GM21825 (cell line): ENCODE measurements around the gene PEF1.

ENCODE experiments used
- ATAC-seq: cut with Tn5 transposase; IDR thresholded peaks from one replicate; pipeline ENCODE4 v1.9.1; 2021; ENCODE audit warnings: mild to moderate bottlenecking, moderate library complexity; ENCODE audit not compliant: unreplicated experiment

Gene PEF1

DNA sequence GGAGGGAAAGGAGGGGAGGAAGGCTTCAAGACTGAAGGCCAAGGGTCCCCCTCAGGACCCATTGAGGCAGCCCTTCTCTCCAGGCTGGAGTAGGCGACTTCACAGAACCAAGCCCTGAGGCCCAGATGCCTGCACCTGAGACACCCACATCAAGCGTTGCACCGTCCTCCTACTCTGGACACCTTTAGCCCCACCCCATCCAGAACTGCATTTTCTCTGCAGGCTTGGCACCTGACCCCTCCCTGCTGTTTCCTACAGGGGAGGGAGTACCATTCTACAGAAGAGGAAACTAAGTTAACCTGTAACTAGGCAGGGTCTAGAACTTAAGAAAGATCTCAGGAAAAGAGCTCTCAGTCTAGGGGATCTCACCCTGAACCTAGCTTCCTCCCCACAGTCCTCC is 12.0 kb downstream of the PEF1 start:
- no peak for ATAC-seq

DNA sequence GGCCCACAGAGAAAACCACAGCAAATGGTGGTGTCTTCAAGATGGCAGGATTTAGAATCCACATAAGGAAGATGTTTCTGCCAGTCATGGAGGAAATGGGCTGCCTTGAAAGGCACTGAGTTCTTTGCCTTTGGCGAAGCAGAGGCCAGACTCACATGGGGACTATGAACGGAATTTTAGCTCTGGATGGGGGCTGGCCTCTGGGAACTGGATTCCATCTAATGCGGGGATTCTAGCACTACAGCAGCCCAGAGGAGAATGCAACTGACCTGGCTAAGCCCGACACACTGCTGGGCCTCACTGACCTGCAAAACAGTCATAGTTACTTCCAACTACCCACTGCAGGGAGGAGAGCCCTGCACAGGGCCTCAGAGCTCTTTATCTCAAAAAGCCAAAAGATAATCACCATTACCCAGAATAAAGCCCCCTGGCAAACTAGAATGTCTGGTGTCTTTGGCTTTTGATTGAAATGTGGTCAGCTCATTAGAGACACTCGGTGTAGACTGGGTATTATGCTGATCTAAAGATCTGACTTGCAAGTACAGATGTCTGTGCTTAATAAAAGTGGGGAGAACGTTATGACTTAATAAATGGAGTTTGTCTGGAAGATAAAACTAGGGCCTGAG is 15.6 kb downstream of the PEF1 start:
- no peak for ATAC-seq

DNA sequence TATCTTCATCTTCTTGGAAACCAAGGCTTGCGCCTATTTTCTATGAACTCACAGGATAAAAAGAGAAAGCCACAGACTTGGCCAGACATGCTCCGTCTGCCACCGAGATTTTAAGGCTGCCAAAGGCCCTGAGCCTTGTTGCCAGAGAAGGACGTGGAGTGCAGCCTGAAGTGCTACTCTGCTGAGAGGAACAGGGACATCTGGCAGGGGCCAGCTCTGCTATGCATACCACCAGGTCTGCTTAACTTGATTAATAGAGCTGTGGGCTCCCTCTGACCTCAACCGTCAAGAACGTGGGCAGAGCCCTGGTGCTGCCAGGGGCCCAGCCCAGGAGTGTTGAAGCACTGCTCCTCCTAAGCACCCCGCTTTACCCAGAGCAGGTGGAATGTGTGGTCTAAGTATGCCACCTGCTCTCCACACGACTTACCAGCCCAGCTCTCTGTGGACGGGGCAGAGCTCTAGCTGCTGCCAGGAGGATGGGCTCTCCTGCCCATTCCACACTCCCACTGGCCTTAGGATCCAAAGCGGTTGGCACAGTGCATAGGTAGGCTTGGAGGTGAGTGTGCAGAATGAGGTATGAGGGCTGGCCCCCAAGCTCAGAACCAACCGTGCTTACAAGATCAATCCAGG is 16.6 kb downstream of the PEF1 start:
- no peak for ATAC-seq

DNA sequence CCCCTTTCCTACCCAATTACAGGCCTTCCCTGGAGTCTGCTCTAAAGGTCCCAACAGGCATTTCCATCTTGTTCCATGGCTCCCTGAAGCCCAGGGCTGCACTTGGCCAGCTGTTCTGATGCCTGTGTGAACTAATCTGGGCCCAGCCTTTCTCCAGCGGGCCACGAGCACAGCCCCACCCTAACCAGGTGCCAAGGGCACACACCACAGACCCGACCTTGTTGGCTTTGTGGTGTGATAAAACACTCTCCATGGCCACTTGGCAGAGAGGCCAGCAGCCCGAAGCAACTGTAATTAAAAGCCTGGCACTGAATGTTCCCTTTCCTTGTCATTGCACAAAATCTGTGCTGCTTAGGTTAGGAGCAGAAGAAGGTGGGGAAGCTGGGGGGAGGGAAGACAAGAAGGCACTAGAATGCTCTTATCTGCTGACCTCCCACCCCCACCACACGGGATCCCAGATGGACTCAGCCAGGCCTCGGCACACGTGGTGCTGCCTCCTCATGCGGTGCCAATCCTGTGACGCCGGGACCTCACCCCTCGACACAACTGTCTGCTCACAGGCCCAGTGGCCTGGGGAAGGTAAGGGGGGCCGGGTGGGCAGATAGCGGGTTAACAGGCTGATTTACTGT is 17.3 kb downstream of the PEF1 start:
- ATAC-seq = no peak

DNA sequence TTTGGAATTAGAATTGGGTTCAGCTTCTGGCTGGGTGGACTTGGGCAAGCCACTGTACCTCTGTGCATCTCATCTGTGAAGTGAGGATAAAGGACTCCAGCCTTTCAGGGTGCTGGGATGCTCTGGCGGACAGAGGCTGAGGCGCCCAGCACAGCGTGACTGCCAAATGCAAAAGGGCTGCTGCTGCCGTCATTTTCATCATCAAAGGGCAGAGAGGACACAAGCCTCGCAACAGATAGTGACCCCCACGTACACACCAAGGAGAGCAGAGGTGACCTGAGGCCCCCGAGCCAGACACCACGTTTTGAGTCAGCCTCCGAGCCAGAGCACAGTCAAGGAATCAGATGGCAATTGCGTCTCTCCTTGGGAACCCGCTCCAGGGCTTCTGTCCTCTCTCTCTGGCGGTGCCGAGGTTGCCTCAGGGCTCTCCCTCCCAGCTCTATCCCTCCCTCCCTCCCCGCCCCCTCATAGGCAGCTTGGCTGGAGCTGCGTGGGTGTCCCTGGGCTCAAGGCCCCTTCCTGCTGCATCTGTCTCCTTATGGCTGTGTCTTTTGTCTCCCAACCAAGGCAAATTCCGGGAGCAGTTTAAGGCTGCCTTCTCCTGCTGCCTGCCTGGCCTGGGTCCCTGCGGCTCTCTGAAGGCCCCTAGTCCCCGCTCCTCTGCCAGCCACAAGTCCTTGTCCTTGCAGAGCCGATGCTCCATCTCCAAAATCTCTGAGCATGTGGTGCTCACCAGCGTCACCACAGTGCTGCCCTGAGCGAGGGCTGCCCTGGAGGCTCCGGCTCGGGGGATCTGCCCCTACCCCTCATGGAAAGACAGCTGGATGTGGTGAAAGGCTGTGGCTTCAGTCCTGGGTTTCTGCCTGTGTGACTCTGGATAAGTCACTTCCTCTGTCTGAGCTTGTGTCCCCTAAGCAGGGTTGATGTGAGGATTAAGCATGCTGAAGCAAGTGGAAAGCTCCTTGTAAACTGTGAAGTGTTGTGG is 18.2 kb downstream of the PEF1 start:
- ATAC-seq = no peak

DNA sequence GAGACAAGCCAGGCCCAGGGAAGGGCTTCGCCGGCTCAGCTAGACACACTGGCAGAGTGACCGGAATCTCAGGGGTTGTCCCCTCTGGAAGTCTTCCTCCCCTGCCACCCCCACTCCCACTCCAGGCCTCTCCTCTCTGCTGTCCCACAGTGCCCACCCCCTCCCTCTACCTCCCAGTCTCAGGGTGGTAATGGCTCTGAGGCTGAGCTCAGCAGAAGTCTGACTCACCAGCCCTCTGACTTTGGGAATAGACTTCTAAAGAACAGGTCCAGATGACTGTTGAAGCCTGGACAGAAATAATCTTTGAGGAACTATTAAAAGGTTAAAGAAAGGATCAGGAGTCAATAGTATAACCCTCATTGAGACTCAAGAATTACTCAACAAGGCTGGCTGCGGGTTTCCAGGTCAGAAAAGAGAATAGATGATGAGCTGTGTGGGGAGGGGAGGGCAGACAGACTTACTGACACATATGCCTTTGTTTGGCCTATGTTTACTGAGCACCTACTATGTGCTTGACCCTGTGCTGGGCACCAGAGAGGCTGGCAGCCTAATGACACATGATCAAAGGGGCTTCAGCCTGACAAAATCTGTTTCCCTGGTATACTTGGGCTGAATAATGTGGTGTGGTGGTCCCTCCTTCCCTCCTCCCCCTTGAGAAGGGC is 19.0 kb downstream of the PEF1 start:
- ATAC-seq = no peak

DNA sequence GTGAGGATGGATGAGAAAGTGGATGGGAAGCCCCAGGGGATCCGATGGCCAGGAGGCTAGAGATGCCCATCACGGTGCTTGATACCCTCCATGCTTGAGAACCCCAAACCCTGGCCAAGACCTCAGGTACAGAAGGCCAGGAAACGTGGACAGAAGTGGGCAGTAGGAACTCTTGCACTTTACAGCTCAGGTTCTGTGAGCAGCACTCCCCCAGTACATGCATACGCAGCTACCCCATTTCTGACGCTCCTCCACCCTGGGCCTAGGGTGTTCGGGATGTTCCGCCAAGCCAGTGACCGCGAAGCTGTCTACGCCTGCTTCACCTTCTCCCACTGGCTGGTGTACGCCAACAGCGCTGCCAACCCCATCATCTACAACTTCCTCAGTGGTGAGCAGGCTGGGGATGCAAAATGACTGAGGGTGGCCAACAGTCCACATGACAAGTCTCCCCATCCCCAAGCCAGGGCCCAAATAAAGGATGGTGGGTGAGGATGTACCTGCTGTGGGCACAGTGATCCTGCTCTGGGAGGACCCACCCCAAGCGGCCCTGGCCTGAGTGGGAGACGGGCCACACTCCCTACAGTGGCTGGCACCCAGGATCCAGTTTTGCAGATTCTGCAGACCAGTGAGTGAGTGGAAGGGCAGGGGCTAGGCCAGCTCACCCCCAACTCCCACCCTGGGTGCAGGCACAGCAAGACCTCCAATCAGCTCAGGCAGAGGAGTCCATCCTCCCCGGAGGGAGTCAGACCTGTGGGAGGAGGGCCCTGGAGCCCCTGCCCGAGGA is 19.8 kb downstream of the PEF1 start:
- ATAC-seq = no peak

DNA sequence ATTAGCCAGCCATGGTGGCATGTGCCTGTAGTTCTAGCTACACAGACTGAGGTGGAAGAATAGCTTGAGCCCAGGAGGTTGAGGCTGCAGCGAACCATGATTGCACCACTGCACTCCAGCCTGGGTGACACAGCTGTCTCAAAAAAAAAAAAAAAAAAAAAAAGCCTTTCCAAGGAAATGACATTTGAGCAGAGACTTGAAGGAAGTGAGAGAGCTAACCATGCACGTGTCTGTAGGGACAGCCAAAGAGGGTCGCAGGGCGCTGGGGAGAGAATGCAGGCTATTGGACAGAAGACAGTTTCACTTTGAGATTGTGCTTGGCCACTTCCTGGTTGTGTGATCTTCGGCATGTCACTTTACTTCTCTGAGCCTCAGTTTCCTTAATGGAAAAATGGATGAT is 20.4 kb downstream of the PEF1 start:
- ATAC-seq = no peak

DNA sequence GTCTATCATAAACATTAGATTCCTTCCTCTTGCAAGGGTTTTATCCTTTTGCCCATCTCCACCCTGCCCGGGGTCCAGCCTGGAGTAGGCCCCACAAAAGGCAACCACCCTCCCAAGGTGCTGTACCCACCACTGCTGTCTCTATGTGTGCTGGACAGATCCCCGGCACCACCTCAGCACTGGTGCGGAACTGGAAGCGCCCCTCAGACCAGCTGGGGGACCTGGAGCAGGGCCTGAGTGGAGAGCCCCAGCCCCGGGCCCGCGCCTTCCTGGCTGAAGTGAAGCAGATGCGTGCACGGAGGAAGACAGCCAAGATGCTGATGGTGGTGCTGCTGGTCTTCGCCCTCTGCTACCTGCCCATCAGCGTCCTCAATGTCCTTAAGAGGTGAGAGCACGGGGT is 21.3 kb downstream of the PEF1 start:
- ATAC-seq = no peak

DNA sequence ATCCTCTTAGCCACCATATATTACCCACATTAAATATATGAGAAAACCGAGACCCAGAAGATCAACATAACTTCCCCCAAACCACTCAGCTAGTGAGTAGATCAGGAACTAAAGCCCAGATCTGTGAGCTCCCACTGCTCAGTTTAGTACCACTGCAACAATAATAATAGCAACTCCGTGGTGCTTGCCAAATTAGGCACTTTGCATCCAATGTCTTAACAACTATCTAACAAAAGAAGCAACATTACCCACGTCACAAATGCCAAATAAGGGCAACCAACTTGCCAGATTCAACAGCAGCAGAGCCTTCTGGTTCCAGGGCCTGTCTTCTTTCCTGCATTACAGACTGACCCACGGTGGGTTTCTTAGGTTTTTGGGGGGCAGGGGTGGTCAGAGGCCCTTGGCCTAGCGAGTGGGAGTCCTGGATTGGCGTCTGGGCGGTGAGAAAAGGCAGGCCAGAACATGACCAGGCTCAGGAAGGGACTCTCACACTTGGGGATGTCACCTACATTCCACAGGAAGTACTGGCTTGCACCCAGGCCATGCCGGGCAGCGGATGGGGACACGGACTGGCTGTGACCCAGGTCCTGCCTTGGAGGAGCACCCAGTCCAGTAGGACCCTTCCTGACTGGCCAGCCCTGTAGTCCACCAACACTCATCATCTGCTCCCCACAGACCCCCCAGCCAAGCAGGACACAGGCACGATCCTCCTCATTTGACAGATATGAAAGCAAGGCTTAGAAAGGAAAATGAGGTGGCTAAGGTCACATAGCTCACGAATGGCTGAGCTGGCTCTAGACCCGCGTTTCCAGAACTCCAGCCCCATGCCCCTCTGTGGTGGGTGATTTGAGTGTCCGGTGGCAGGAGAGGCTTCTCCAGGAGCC is 22.6 kb downstream of the PEF1 start:
- ATAC-seq = no peak

DNA sequence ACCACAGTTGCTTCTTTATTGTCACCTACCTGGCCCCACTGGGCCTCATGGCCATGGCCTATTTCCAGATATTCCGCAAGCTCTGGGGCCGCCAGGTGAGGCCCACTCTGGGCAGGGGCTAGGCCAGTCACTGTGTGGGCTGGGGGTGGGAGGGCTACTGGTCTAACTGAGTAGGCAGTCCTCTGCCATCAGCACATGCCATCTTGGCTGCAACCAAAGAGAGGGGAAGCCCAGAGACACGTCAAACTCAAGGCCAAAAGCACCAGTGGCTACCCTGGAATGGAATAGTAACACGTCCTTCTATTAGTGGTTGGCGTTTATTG is 23.2 kb downstream of the PEF1 start:
- no peak for ATAC-seq

DNA sequence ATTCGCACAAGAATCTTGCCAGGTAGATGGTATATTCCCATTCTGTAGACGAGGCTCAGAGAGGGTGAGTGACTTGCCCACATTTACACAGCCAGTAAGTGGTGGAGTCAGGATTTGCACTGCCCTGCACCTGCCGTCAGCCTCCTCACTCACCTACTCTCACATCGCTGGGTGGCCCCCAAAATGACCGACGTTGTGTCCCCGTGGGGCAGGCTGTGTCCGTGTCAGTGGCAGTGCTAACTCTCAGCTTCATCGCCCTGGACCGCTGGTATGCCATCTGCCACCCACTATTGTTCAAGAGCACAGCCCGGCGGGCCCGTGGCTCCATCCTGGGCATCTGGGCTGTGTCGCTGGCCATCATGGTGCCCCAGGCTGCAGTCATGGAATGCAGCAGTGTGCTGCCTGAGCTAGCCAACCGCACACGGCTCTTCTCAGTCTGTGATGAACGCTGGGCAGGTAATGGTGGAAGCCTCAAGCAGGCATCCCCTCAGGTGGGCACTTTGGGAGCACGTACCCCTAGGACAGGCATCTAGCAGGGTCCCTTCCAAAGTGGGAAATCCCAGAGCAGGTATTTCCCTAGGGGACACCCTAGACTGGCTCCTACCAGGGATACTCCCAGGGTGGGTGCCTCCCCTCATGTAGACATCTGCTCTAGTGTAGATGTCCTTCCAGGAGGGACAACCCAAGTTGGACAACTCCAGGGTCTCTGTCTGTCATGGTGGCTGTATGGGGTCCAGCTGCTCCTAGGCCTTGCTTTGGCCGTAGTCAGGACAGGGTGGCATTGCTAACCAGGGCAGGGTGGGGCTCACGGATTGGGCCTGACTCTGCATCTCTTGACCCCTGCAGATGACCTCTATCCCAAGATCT is 23.8 kb downstream of the PEF1 start:
- ATAC-seq = no peak

DNA sequence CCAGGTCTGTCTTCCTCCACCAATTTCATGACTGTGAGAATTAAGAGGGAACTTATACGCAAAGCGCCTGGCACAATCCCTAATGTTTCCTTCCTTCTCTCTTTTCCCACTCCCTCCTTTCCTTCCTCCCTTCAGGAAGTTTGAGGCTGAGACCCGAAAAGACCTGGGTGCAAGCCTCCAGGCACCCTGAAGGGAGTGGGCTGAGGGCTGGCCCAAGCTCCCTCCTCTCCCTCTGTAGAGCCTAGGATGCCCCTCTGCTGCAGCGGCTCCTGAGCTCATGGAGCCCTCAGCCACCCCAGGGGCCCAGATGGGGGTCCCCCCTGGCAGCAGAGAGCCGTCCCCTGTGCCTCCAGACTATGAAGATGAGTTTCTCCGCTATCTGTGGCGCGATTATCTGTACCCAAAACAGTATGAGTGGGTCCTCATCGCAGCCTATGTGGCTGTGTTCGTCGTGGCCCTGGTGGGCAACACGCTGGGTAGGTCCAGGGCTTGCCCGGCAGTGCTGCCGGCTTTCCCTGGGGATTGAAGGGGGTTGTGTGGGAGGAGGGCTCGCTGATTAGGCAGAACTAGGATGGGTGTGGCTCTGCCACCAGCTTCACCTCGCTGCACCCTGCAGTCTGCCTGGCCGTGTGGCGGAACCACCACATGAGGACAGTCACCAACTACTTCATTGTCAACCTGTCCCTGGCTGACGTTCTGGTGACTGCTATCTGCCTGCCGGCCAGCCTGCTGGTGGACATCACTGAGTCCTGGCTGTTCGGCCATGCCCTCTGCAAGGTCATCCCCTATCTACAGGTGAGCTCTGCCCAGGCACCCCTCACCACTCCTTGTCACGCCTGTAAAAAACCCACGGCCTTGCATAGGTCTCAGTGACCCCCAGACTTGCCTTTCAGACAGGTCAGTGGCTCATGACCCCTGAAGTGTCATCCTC is 25.5 kb downstream of the PEF1 start:
- no peak for ATAC-seq

DNA sequence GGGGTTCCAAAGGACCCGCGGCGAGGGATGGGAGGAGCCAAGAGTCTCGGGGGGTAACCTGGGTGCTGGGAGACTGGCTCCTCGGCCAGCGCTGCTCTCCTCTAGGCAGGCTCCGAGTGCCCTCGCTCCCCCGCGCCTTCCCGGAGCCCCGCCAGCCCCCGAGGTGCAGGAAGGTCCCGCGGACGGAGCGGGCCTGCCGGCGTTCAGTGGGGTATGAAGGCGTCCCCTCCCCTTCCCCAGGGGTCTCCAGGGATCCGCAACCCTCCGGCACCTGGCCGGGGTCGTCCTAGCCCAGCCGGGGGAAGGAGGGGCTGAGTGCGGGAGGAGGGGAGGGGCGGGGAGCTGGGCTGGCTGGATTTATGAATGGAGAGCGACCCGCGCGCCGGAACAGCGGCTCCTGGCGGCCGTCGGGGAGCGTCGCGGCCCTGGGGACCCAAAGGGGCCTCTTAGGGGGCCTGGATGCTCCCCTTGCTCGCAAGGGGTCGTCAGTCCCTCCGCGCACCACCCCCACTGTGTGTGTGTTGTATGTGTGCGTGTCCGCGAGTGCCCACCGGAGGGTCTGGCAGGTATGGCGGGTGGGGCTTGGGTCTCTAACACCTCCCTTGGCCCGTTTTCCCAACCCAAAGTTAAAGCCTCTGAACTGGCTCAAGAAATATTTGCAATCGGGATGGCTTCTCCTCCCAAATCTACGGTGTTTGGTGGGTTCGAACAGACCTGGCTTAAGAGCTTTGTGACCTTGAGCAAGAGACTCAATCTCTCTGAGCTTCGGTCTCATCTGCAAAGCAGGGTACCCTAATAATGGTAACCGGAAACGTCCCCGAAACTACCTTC is 26.5 kb downstream of the PEF1 start:
- no peak for ATAC-seq

DNA sequence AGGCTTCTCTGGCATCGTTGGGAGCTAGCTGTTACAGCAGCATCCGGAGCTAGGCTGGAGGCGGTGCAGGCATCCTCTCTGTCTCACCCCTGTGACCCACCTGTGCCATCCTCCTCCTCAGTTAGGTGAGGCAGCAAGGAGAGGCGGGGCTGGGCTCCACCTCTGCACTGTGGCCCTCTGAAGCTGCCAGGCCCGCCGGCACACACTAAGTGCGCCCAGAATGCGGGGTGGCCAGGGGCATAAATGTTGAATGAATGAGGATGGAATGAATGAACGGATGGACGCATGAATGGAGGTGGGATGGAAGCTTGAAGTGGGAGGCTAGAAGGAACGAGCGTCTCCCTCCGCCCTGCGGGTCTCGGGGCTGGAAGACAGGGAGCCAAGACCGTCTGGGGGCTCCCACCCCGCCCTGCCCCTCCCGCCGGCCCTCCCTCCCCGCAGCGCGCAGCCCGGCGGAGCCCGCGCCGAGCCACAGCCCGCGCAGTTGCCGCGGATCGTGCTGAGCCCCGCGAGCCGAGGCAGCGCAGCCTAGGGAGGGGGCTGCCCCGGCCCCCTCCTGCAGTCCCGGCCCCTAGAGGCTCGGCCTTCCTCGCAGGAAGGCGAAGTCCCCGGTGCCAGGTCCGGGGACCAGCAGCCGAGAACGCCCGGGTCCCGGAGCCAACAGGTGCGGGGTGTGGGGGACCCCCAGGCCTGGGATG is 27.3 kb downstream of the PEF1 start, which contains the start of gene HCRTR1:
Gene HCRTR1 (plus strand): TSS at position 472 of the 698 bp plus-strand sequence. CDS start 1,504 bp downstream, outside the sequence.
- no peak for ATAC-seq

DNA sequence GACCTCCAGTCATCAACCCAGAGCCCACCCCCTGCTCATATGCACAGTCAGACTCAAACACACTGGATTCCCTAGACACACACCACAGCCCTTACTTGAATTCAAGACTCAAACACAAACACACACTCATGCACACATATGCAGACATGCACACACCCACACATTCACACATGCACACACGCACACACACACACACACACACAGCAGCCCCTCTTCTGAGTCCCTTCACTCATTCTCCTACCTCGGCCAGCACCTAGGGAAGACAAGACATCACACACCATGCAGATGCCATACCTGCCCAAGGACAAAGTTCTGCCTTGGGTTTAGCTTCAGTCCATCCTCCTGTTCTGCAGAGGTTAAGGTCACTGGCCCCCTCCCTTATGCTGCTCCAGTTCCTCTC is 28.7 kb downstream of the PEF1 start:
- ATAC-seq = no peak
